ENCODE data around the gene GRAMD1B.

- TF ChIP-seq GATA3 (IDR thresholded peaks at IDR 0.05; ENCODE audit: borderline replicate concordance) (no peak), POLR2A (IDR thresholded peaks at IDR 0.05; ENCODE audit: low read length) (no peak), PBX3 (IDR thresholded peaks at IDR 0.05) (no peak), MAZ (IDR thresholded peaks at IDR 0.05; ENCODE audit: borderline replicate concordance, low read depth, low read length) (no peak)
Observed at GRCh38 chr11:123391646-123392348, 38.3 kb upstream of the GRAMD1B start.
